IPS-20b (cell line): ENCODE measurements around the gene FRAT2.
A peak's percentile ranks its signal among the peaks of the same experiment; 100 is the strongest.

Source experiments
- H3K27ac ChIP-seq: one replicate; pipeline ENCODE4 v1.5.1; 2013; ENCODE audit warnings: low read length
- H3K27me3 ChIP-seq: 2 replicates; pipeline ENCODE4 v1.6.1; 2013; ENCODE audit warnings: mild to moderate bottlenecking, low read length, inconsistent platforms; ENCODE audit not compliant: insufficient read depth
- H3K36me3 ChIP-seq: 2 replicates; pipeline ENCODE4 v1.6.1; 2013; ENCODE audit warnings: low read depth, mild to moderate bottlenecking, inconsistent platforms, low read length, moderate library complexity; ENCODE audit not compliant: insufficient read depth
- H3K4me1 ChIP-seq: 2 replicates; pipeline ENCODE4 v1.6.1; 2013; ENCODE audit warnings: mild to moderate bottlenecking, control low read depth, inconsistent platforms, low read length, moderate library complexity; ENCODE audit not compliant: insufficient read depth
- H3K4me3 ChIP-seq: 2 replicates; pipeline ENCODE4 v1.5.1; 2013; ENCODE audit warnings: mild to moderate bottlenecking, low read length, inconsistent platforms
- H3K9ac ChIP-seq: 2 replicates; pipeline ENCODE4 v1.6.1; 2013; ENCODE audit warnings: low read depth, mild to moderate bottlenecking, inconsistent platforms, low read length, moderate library complexity
- H3K9me3 ChIP-seq: 2 replicates; pipeline ENCODE4 v1.6.1; 2013; ENCODE audit warnings: mild to moderate bottlenecking, low read depth, low read length, inconsistent platforms; ENCODE audit not compliant: insufficient read depth

FRAT2 gene, protein sequence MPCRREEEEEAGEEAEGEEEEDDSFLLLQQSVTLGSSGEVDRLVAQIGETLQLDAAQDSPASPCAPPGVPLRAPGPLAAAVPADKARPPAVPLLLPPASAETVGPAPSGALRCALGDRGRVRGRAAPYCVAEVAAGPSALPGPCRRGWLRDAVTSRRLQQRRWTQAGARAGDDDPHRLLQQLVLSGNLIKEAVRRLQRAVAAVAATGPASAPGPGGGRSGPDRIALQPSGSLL

GRCh38 chr10:97334370-97335175, at the start of gene FRAT2:
FRAT2 (minus strand) TSS chr10:97334729; CDS start chr10:97334572, 157 bp downstream.
- H3K27me3 ChIP-seq, result peaks cover 21% of the 10 kb centered on the region; the same call in 1 of the 2 replicates
- no peak within 1 kb of the TSS for H3K27ac ChIP-seq
- H3K9me3 ChIP-seq, result no peaks in the 10 kb centered on the region
- H3K4me1 ChIP-seq, result peaks cover 32% of the 10 kb centered on the region; the same call in 1 of the 2 replicates
- peak within 1 kb of the TSS; percentile 84 for H3K4me3 ChIP-seq
- peaks cover 21% of the 10 kb centered on the region for H3K36me3 ChIP-seq
- H3K9ac ChIP-seq, result peak within 1 kb of the TSS; percentile 83

DNA sequence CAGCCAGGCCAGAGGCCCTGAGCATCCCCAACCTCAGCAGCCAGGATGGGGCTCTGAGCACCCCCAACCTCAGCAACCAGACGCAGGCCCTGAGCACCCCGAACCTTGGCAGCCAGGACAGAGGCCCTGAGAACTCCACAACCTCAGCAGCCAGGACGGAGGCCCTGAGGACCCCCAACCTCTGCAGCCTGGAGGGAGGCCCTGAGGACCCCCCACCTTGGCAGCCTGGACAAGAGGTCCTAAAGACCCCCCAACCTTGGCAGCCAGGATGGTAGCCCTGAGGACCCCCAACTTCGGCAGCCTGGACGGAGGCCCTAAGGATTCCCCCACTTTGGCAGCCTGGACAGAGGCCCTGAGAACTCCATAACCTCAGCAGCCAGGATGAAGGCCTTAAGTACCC, 49.6 kb upstream of the FRAT2 start:
- Histone ChIP-seq H3K4me1 (no peaks in the 10 kb centered on the region), H3K9me3 (no peaks in the 10 kb centered on the region), H3K36me3 (peaks cover 95% of the 10 kb centered on the region), H3K4me3 (no peak overlapping the region), H3K27me3 (no peaks in the 10 kb centered on the region), H3K9ac (no peak overlapping the region), H3K27ac (no peak overlapping the region)

GRCh38 chr10:97383159-97383558, 48.6 kb upstream of the FRAT2 start:
- H3K36me3 ChIP-seq, result peaks cover 93% of the 10 kb centered on the region
- H3K27me3 ChIP-seq, result no peaks in the 10 kb centered on the region
- no peaks in the 10 kb centered on the region for H3K9me3 ChIP-seq
- no peak overlapping the region for H3K27ac ChIP-seq
- H3K9ac ChIP-seq, result no peak overlapping the region
- H3K4me1 ChIP-seq, result no peaks in the 10 kb centered on the region
- H3K4me3 ChIP-seq, result no peak overlapping the region

- Histone ChIP-seq H3K9me3 (no peaks in the 10 kb centered on the region), H3K4me3 (no peak overlapping the region), H3K36me3 (peaks cover 94% of the 10 kb centered on the region)
These were observed 47.1 kb upstream of the FRAT2 start for GRCh38 chr10:97381626-97382025.

GRCh38 chr10:97380516-97380915, 46.0 kb upstream of the FRAT2 start:
- Histone ChIP-seq H3K9ac (no peak overlapping the region), H3K27ac (no peak overlapping the region), H3K27me3 (no peaks in the 10 kb centered on the region), H3K4me3 (no peak overlapping the region), H3K9me3 (no peaks in the 10 kb centered on the region), H3K4me1 (no peaks in the 10 kb centered on the region), H3K36me3 (peaks cover 92% of the 10 kb centered on the region)

More at GRCh38 chr10:97381626-97382025, 47.1 kb upstream of the FRAT2 start:
- no peaks in the 10 kb centered on the region for H3K4me1 ChIP-seq
- no peak overlapping the region for H3K27ac ChIP-seq
- no peaks in the 10 kb centered on the region for H3K27me3 ChIP-seq
- no peak overlapping the region for H3K9ac ChIP-seq

DNA sequence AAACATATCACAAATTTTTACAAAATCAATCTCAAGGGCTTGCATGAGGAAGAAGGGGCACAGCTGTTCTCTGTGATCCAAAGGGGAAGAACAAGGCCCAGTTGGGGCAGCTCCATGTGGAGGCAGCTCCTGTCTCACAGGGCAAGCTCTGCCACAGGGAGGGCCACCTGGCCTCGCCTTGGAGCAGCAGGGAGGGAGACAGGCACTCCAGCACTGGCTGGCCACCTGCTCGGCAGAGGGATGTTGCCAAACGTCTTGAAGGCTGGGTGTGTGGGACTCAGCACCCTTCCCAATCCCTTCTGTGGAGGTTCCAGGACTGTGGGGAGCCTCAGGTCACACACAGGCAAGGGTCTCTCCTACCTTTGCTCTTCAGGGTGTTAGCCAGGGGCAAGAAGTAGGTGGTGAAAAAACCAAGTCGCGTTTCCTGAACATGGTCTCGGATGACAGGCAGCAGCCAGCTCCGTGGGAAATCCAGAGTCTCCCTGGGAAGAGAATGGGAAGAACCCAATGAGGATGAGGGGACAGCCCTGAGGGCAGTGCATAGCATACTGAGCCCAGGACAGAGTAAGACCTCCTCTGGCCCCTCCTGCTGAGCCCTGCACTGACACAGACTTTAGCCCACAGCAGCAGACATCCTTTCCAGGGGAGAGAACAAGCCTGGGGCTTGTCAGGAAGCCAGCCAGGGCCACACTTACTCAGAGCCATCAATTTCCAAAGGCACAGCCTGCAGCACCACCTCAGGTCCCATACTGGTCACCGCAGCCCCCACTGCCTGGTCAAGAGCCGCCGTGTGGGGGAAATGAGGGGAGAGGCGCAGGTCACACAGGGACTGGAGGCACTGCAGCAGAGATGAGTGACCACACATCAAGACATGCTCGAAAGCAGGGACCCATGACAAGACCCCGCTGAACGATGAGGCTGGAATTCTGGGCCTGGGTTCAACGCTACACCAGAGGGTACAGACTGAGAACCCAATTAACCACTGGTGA, 44.7 kb upstream of the FRAT2 start:
- peaks cover 90% of the 10 kb centered on the region for H3K36me3 ChIP-seq
- H3K4me3 ChIP-seq, result no peak overlapping the region
- no peaks in the 10 kb centered on the region for H3K4me1 ChIP-seq
- no peaks in the 10 kb centered on the region for H3K27me3 ChIP-seq
- H3K9me3 ChIP-seq, result no peaks in the 10 kb centered on the region
- H3K9ac ChIP-seq, result no peak overlapping the region
- H3K27ac ChIP-seq, result no peak overlapping the region

DNA sequence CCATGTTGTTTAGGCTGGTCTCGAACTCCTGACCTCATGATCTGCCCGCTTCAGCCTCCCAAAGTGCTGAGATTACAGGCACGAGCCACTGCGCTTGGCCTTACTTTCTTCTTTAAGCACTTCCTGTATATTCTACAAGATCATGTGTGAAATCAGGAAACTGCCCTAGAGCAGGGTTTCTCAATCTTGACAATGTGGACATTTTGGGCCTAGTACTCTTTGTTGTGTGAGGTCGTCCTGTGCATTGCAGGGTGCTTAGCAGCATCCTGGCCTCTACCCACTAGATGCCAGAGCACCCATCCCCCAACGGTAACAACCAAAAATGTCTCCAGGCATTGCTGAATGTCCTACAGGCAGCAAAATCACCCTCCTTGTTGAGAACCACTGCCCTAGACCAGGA, 41.9 kb upstream of the FRAT2 start:
- Histone ChIP-seq H3K27ac (no peak overlapping the region), H3K36me3 (peaks cover 92% of the 10 kb centered on the region), H3K4me1 (no peaks in the 10 kb centered on the region), H3K27me3 (no peaks in the 10 kb centered on the region), H3K4me3 (no peak overlapping the region), H3K9ac (no peak overlapping the region), H3K9me3 (no peaks in the 10 kb centered on the region)

- Histone ChIP-seq H3K36me3 (peaks cover 95% of the 10 kb centered on the region), H3K4me1 (no peaks in the 10 kb centered on the region), H3K4me3 (no peak overlapping the region), H3K9ac (no peak overlapping the region), H3K27me3 (no peaks in the 10 kb centered on the region), H3K9me3 (no peaks in the 10 kb centered on the region), H3K27ac (no peak overlapping the region)
These were observed 38.9 kb upstream of the FRAT2 start for GRCh38 chr10:97373456-97373855.

GRCh38 chr10:97372233-97372875, 37.8 kb upstream of the FRAT2 start:
- H3K27me3 ChIP-seq, result no peaks in the 10 kb centered on the region
- no peaks in the 10 kb centered on the region for H3K4me1 ChIP-seq
- no peak overlapping the region for H3K9ac ChIP-seq
- no peaks in the 10 kb centered on the region for H3K9me3 ChIP-seq
- H3K4me3 ChIP-seq, result no peak overlapping the region
- peaks cover 88% of the 10 kb centered on the region for H3K36me3 ChIP-seq
- no peak overlapping the region for H3K27ac ChIP-seq

- peaks cover 89% of the 10 kb centered on the region for H3K36me3 ChIP-seq
These were observed 37.2 kb upstream of the FRAT2 start for GRCh38 chr10:97371696-97372095.

DNA sequence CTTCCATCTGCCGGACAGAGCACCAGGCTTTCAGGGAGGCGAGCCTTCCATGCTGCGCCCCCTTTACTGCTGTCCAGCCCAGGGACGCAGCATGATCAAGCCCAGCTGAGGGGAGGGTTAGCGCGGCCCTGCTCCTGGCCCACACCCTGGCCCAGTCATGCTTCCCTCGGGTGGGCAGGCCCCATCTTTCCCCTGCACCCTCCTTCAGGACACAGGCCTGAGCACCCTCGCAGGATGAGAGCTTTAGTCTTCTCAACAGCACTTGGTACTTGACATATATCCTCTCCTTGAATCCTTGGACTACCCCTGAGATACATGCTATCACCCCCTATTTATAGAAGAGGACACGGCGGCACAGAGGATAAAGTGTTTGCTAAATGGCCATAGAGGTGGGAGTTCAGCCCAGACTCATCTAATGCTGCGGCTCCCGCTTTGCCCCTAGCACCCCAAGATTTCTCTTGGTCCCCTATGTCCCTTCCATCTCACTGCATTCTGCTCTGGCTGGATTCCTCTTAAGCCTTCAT, 32.7 kb upstream of the FRAT2 start:
- no peaks in the 10 kb centered on the region for H3K27me3 ChIP-seq
- no peaks in the 10 kb centered on the region for H3K9me3 ChIP-seq
- no peak overlapping the region for H3K27ac ChIP-seq
- H3K36me3 ChIP-seq, result peaks cover 93% of the 10 kb centered on the region
- H3K4me3 ChIP-seq, result no peak overlapping the region
- no peak overlapping the region for H3K9ac ChIP-seq
- no peaks in the 10 kb centered on the region for H3K4me1 ChIP-seq

More at GRCh38 chr10:97371696-97372095, 37.2 kb upstream of the FRAT2 start:
- Histone ChIP-seq H3K4me1 (no peaks in the 10 kb centered on the region), H3K9me3 (no peaks in the 10 kb centered on the region), H3K9ac (no peak overlapping the region), H3K27me3 (no peaks in the 10 kb centered on the region), H3K27ac (no peak overlapping the region), H3K4me3 (no peak overlapping the region)
